PC-3 (cell line): ENCODE results near the gene IFI35.

ENCODE experiments used
- CTCF ChIP-seq: fragments of 300-600 bp; sonication (generic); conservative IDR thresholded peaks from 2 replicates; pipeline ENCODE4 v1.5.1; 2017; ENCODE audit warnings: antibody characterized with exemption, low read depth, mild to moderate bottlenecking, low read length
- EZH2 ChIP-seq: fragments of 300-600 bp; sonication (generic); IDR thresholded peaks from one replicate; pipeline ENCODE4 v1.6.1; 2017; ENCODE audit warnings: antibody characterized with exemption, mild to moderate bottlenecking, low read length; ENCODE audit not compliant: unreplicated experiment

GRCh38 chr17:43020789-43021740 is 14.5 kb downstream of the IFI35 start:
- TF ChIP-seq CTCF (no peak), EZH2 (no peak)
